HFFc6 (cell line): ENCODE results near the gene CISTR. TPM values are rescaled to one million over a fixed set of nuclear protein-coding genes. Genes with fewer than 3 reads are reported as not detected.
"Not testable (repeated sequence)": the region's sequence is repeated elsewhere in the genome, so short reads cannot be mapped to it uniquely, and the experiment has no call there.

ENCODE experiments used
- DNase-seq: peaks from one replicate; pipeline ENCODE4 v3.0.0-alpha.2; 2018
- H3K27ac Mint-ChIP-seq: 2 replicates; pipeline ENCODE4 v1.8.0; 2020; ENCODE audit warnings: mild to moderate bottlenecking, mixed read lengths
- H3K27me3 Mint-ChIP-seq: 2 replicates; pipeline ENCODE4 v1.8.0; 2021; ENCODE audit warnings: mild to moderate bottlenecking, moderate library complexity, mixed read lengths; ENCODE audit not compliant: insufficient read depth
- H3K36me3 Mint-ChIP-seq: 2 replicates; pipeline ENCODE4 v1.8.0; 2021; ENCODE audit warnings: low read depth, mixed read lengths
- H3K4me1 Mint-ChIP-seq: 2 replicates; pipeline ENCODE4 v1.8.0; 2020; ENCODE audit warnings: low read depth, mixed read lengths
- H3K4me3 Mint-ChIP-seq: 2 replicates; pipeline ENCODE4 v1.8.0; 2020; ENCODE audit warnings: mild to moderate bottlenecking, moderate library complexity, mixed read lengths
- H3K9me3 Mint-ChIP-seq: 2 replicates; pipeline ENCODE4 v1.8.0; 2020; ENCODE audit warnings: mild to moderate bottlenecking, mixed read lengths
- total RNA-seq, 6 experiments: library from RNA; stranded (reverse); fragmentation: NEBNext Ultra II Directional; extraction: Animal tissue kit (Norgen Biotek cat#: 25700); gene quantifications; 2 replicates in 1 of 6; 3 replicates in 5 of 6; pipeline ENCODE4 v1.2.3, GENCODE V29; 2021
- TF ChIP-seq, protein P1 (sequence below): fragments of 200-600 bp; sonication (generic); IDR thresholded peaks from 2 replicates; pipeline ENCODE4 v1.5.0; 2021; ENCODE audit warnings: antibody characterized with exemption, mild to moderate bottlenecking

Gene CISTR
- total RNA-seq, 6 experiments from 2014 or later: not detected

DNA sequence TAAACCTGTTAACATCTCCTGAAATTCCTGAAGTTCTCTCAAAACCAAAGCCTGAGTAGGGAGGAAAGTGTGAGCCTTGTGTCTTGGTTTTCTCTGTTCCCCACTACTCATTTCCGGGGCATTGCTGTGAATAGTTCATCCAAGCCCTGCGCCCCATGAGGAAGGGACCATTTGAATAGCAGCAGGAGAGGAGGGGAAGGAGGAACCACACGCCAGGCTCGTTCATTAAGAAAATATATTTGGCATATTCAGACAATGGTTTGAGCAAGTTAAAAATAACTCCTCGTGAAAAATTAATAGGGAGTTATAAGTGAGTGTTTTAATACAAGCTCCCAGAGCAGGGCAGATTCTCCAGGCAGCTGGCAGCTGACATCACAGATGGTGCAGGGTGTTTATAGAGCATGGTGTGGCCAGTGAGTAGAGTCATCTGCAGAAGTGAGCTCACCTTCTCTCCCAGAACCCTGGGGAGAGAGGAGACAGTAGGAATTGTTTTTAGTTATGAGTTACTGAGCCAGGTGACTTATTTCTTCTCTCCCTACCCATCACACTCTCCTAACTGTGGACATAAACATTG, 29.5 kb upstream of the CISTR start:
- Mint-ChIP-seq H3K36me3 (no peaks in the 10 kb centered on the region), H3K9me3 (no peaks in the 10 kb centered on the region), H3K4me1 (no peaks in the 10 kb centered on the region), H3K27ac (no peak overlapping the region), H3K27me3 (peaks cover 55% of the 10 kb centered on the region), H3K4me3 (no peak overlapping the region)
- DNase-seq: no peak
- TF ChIP-seq, protein P1, sequence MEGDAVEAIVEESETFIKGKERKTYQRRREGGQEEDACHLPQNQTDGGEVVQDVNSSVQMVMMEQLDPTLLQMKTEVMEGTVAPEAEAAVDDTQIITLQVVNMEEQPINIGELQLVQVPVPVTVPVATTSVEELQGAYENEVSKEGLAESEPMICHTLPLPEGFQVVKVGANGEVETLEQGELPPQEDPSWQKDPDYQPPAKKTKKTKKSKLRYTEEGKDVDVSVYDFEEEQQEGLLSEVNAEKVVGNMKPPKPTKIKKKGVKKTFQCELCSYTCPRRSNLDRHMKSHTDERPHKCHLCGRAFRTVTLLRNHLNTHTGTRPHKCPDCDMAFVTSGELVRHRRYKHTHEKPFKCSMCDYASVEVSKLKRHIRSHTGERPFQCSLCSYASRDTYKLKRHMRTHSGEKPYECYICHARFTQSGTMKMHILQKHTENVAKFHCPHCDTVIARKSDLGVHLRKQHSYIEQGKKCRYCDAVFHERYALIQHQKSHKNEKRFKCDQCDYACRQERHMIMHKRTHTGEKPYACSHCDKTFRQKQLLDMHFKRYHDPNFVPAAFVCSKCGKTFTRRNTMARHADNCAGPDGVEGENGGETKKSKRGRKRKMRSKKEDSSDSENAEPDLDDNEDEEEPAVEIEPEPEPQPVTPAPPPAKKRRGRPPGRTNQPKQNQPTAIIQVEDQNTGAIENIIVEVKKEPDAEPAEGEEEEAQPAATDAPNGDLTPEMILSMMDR: no peak

DNA sequence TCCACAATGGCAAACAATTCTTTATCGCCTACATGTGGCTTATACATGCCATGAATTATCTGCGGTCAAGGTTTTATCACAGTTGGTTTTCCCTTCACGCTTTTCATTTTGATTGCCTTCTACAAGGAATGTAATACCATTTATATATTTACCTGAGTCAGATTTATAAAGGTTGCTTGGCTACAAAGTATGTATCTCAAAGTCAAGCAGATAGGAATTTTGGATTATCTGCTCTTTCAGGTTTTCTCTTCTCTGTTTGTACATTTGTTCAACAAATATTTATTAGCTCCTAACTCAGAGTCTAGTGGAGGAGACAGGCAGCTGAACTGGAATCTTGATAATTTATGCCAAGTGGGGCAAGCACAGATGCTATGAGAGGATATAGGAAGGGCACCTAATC, 28.5 kb upstream of the CISTR start:
- Mint-ChIP-seq H3K4me1 (no peaks in the 10 kb centered on the region), H3K36me3 (no peaks in the 10 kb centered on the region), H3K9me3 (no peaks in the 10 kb centered on the region), H3K27me3 (peaks cover 48% of the 10 kb centered on the region), H3K4me3 (no peak overlapping the region), H3K27ac (no peak overlapping the region)
- DNase-seq: no peak
- TF ChIP-seq, protein P1: no peak

DNA sequence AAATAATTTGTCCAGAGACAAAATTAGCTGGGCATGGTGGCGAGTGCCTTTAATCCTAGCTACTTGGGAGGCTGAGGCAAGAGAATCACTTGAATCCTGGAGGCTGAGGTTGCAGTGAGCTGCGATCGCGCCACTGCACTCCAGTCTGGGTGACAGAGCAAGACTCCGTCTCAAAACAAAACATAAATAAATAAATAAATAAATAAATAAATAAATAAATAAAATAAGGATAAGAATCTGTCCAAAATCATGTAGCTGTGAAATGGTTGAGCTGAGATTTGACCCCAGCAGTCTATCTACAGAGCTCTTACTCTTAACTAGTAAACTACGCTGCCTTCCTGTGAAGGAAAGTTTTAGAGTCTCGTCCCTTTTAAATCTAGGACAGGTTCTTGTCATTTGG, 27.9 kb upstream of the CISTR start:
- DNase-seq, H3K27ac Mint-ChIP-seq, H3K9me3 Mint-ChIP-seq, H3K4me1 Mint-ChIP-seq, H3K4me3 Mint-ChIP-seq, H3K36me3 Mint-ChIP-seq: not testable (repeated sequence)
- peaks cover 41% of the 10 kb centered on the region for H3K27me3 Mint-ChIP-seq

DNA sequence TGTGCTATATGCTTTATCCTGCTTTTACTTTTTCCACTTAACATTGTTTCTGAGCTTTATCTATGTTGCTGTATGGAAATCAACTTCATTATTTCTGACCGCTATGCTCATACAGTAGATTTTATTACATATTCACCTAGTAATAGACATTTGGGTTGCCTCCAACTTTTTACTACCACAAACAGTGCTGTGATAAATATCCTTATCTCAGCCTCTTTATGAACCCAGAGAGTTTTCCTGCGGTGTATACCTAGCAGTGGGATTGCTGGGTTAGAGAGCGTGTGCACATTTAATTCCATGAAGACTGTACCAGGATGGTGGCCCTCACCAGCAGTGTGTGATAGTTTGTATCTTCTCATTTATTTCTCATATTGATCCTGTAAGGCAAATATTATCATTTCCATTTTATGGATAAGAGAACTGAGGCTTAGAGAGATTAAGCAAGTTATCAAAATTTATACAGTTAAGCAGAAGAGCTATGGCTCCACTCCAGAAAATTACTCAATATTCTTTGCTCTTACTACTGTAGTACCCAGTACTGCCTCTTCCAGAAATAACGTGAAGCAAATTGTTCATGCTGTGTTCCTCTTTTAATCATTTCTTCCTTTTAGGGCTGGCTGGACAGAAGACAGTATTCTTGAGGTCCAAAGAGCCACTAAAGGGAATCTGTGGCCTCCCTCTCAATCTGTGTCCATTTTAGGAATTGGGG, 26.3 kb upstream of the CISTR start:
- no peak for DNase-seq
- no peaks in the 10 kb centered on the region for H3K36me3 Mint-ChIP-seq
- peaks cover 30% of the 10 kb centered on the region for H3K27me3 Mint-ChIP-seq
- no peaks in the 10 kb centered on the region for H3K4me1 Mint-ChIP-seq
- H3K4me3 Mint-ChIP-seq: no peak overlapping the region
- no peak overlapping the region for H3K27ac Mint-ChIP-seq
- H3K9me3 Mint-ChIP-seq: no peaks in the 10 kb centered on the region
- TF ChIP-seq, protein P1: no peak

DNA sequence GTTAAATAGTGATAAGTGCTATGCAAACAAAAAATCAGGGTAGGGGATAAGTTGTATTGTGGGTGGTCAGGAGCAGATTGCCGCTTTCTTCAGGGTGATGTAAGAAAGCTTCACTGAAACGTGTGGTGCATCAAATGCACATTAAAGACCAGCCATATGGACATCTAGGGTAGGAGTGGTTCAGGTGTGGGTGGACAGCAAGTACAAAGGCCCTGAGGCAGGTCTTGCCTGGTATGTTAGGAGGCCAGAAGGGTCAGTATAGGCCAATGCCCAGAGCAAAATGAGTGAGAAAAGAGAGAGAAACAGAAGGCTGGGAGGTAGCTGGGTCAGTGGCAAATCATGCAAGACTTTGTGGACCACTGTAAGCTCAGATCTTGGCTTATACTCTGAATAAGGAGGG, 25.6 kb upstream of the CISTR start:
- TF ChIP-seq, protein P1: no peak
- no peak for DNase-seq
- no peak overlapping the region for H3K4me3 Mint-ChIP-seq
- no peaks in the 10 kb centered on the region for H3K36me3 Mint-ChIP-seq
- no peak overlapping the region for H3K27ac Mint-ChIP-seq
- no peaks in the 10 kb centered on the region for H3K9me3 Mint-ChIP-seq
- H3K4me1 Mint-ChIP-seq: peaks cover 1% of the 10 kb centered on the region
- H3K27me3 Mint-ChIP-seq: peaks cover 27% of the 10 kb centered on the region

DNA sequence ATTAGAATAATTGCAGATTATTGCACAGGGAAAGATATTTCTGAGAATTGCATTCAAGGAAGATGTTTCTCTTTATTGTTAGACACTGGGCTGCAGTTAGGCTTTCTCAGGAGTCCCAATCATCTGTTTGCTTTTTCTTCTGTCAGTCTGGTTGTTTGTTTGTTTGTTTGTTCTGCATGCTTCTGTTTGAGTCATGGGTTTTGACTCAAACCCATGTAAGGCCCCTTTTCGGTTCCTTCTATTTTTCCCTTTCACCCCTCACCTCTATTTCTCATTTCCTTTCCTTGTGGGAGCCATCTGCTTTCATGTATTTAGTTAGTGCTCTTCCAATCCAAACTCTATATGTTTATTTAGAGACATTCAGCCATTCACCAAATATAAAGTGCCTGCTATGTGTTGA, 25.1 kb upstream of the CISTR start:
- Mint-ChIP-seq H3K27ac (no peak overlapping the region), H3K27me3 (peaks cover 22% of the 10 kb centered on the region), H3K36me3 (no peaks in the 10 kb centered on the region), H3K4me3 (no peak overlapping the region), H3K4me1 (peaks cover 7% of the 10 kb centered on the region), H3K9me3 (no peaks in the 10 kb centered on the region)
- TF ChIP-seq, protein P1: no peak
- DNase-seq: no peak
